H1 (cell line): ENCODE data around the gene DYNC1I1. TPM values are rescaled to one million over a fixed set of nuclear protein-coding genes. Genes with fewer than 3 reads are reported as not detected.

Source experiments
- CTCF ChIA-PET: fragments of 300-600 bp; sonication (Branson Sonifier 250); formaldehyde crosslinking; loops from one replicate; lab custom pipeline; 2021; ENCODE audit not compliant: partially characterized antibody; lab: Charles Lee
- POLR2A ChIA-PET: fragments of 300-600 bp; sonication (Branson Sonifier 250); formaldehyde crosslinking; loops from one replicate; lab custom pipeline; 2021; ENCODE audit warnings: inconsistent platforms; ENCODE audit not compliant: partially characterized antibody; lab: Charles Lee
- DNase-seq, 2 experiments: peaks; one replicate each; pipeline versions ENCODE4 v3.0.0 to v3.0.0-alpha.2; 2010 to 2022; ENCODE audit warnings: low spot score in 2 of 2, low read depth in 1 of 2, mixed read lengths in 1 of 2
- FAIRE-seq: peaks from 2 replicates; lab custom pipeline; 2011; peaks lifted over from hg19 to GRCh38; lab: Jason Lieb, UNC
- H2AFZ ChIP-seq: 2 replicates; pipeline ENCODE4 v1.8.1; 2012; ENCODE audit warnings: low read length, inconsistent platforms
- H2AK5ac ChIP-seq: 2 replicates; pipeline ENCODE4 v1.6.1; 2013; ENCODE audit warnings: low read depth, low read length
- H2BK120ac ChIP-seq: replicated peaks from 2 replicates; pipeline ENCODE3; 2013; ENCODE audit warnings: low read depth, low read length, inconsistent platforms
- H2BK12ac ChIP-seq: 2 replicates; pipeline ENCODE4 v1.6.1; 2013; ENCODE audit warnings: low read depth, low read length
- H2BK15ac ChIP-seq: 2 replicates; pipeline ENCODE4 v1.6.1; 2013; ENCODE audit warnings: low read length
- H2BK20ac ChIP-seq: 2 replicates; pipeline ENCODE4 v1.6.1; 2013; ENCODE audit warnings: low read length
- H2BK5ac ChIP-seq: 2 replicates; pipeline ENCODE4 v1.6.1; 2013; ENCODE audit warnings: low read depth, low read length
- H3K14ac ChIP-seq: 2 replicates; pipeline ENCODE4 v1.6.1; 2013; ENCODE audit warnings: inconsistent platforms; ENCODE audit not compliant: insufficient read length
- H3K18ac ChIP-seq: 2 replicates; pipeline ENCODE4 v1.6.1; 2013; ENCODE audit warnings: low read length; ENCODE audit errors: extremely low read depth
- H3K23ac ChIP-seq: 2 replicates; pipeline ENCODE4 v1.6.1; 2013; ENCODE audit warnings: inconsistent platforms; ENCODE audit not compliant: insufficient read length
- H3K23me2 ChIP-seq: 2 replicates; pipeline ENCODE4 v1.6.1; 2013; ENCODE audit warnings: low read depth, low read length
- H3K27ac ChIP-seq: 2 replicates; pipeline ENCODE4 v1.6.1; 2011; ENCODE audit warnings: low read depth, low read length, inconsistent platforms
- H3K27me3 ChIP-seq, 4 experiments: replicated peaks in 1 of 4; 1 replicate in 1 of 4; 2 replicates in 3 of 4; pipeline versions ENCODE4 v1.6.1 to v1.8.1; 2011 to 2013; ENCODE audit warnings: low read length in 3 of 4, mild to moderate bottlenecking in 3 of 4, inconsistent platforms in 2 of 4, mixed read lengths in 2 of 4, moderate library complexity in 1 of 4; ENCODE audit not compliant: control insufficient read depth in 3 of 4, insufficient read depth in 3 of 4; ENCODE audit errors: extremely low read depth in 1 of 4
- H3K36me3 ChIP-seq, 4 experiments: 2 replicates each; pipeline versions ENCODE4 v1.6.1 to v1.8.1; 2011 to 2013; ENCODE audit warnings: mild to moderate bottlenecking in 4 of 4, low read length in 3 of 4, moderate library complexity in 2 of 4, control low read depth in 1 of 4, inconsistent platforms in 1 of 4; ENCODE audit not compliant: insufficient read depth in 4 of 4, control insufficient read depth in 2 of 4
- H3K4ac ChIP-seq: replicated peaks from 2 replicates; pipeline ENCODE3; 2013; ENCODE audit warnings: low read length, low read depth, mixed read lengths, inconsistent platforms; ENCODE audit not compliant: insufficient read length
- H3K4me1 ChIP-seq, 4 experiments: replicated peaks in 1 of 4; 1 replicate in 1 of 4; 2 replicates in 3 of 4; pipeline versions ENCODE4 v1.6.1 to v1.8.1; 2011 to 2013; ENCODE audit warnings: low read length in 3 of 4, inconsistent platforms in 2 of 4, mixed read lengths in 1 of 4; ENCODE audit not compliant: insufficient read depth in 4 of 4, control insufficient read depth in 3 of 4
- H3K4me2 ChIP-seq, 2 experiments: 2 replicates each; pipeline versions ENCODE4 v1.6.1 to v1.8.1; 2011 to 2013; ENCODE audit warnings: low read depth in 2 of 2, low read length in 2 of 2, control low read depth in 1 of 2, inconsistent platforms in 1 of 2, mild to moderate bottlenecking in 1 of 2; ENCODE audit not compliant: insufficient read depth in 1 of 2
- H3K4me3 ChIP-seq, 4 experiments: fragments of 200-600, 300-600 bp in 1 of 4; sonication (generic), shearing (Covaris generic), sonication (Bioruptor Twin) in 1 of 4; 2 replicates each; pipeline versions ENCODE4 v1.5.1 to v1.8.1; 2011 to 2016; ENCODE audit warnings: low read length in 4 of 4, low read depth in 3 of 4, control low read depth in 2 of 4, inconsistent platforms in 2 of 4, mild to moderate bottlenecking in 2 of 4, mixed read lengths in 1 of 4, moderate library complexity in 1 of 4; ENCODE audit not compliant: insufficient read depth in 2 of 4; ENCODE audit errors: extremely low read depth in 1 of 4
- H3K56ac ChIP-seq: replicated peaks from 2 replicates; pipeline ENCODE3; 2013; ENCODE audit warnings: low read depth, mild to moderate bottlenecking, mixed read lengths, low read length, inconsistent platforms; ENCODE audit not compliant: insufficient read length
- H3K79me1 ChIP-seq: 2 replicates; pipeline ENCODE4 v1.6.1; 2013; ENCODE audit warnings: low read depth, low read length, control low read depth
- H3K79me2 ChIP-seq, 2 experiments: 2 replicates each; pipeline versions ENCODE4 v1.6.1 to v1.8.1; 2012 to 2013; ENCODE audit warnings: low read length in 2 of 2, mild to moderate bottlenecking in 2 of 2, inconsistent platforms in 1 of 2; ENCODE audit not compliant: insufficient read depth in 2 of 2, control insufficient read depth in 1 of 2
- H3K9ac ChIP-seq, 4 experiments: replicated peaks in 1 of 4; 1 replicate in 1 of 4; 2 replicates in 3 of 4; pipeline versions ENCODE4 v1.6.1 to v1.8.1; 2011 to 2013; ENCODE audit warnings: low read depth in 3 of 4, low read length in 3 of 4, control low read depth in 2 of 4, mild to moderate bottlenecking in 2 of 4, moderate library complexity in 2 of 4, inconsistent platforms in 1 of 4; ENCODE audit errors: extremely low read depth in 1 of 4
- H3K9me3 ChIP-seq, 2 experiments: 2 replicates each; pipeline versions ENCODE4 v1.6.1 to v1.8.1; 2012 to 2013; ENCODE audit warnings: mild to moderate bottlenecking in 2 of 2, moderate library complexity in 2 of 2, control low read depth in 1 of 2, inconsistent platforms in 1 of 2, low read depth in 1 of 2, low read length in 1 of 2, mixed read lengths in 1 of 2; ENCODE audit not compliant: insufficient read depth in 2 of 2
- H4K20me1 ChIP-seq, 2 experiments: replicated peaks in 1 of 2; 2 replicates each; pipeline versions ENCODE3 to v1.8.1; 2011 to 2013; ENCODE audit warnings: inconsistent platforms in 2 of 2, low read length in 2 of 2, mild to moderate bottlenecking in 1 of 2; ENCODE audit not compliant: insufficient read depth in 2 of 2, control insufficient read depth in 1 of 2
- H4K5ac ChIP-seq: 2 replicates; pipeline ENCODE4 v1.6.1; 2013; ENCODE audit warnings: low read length, low read depth, mixed read lengths, inconsistent platforms; ENCODE audit not compliant: insufficient read length
- H4K8ac ChIP-seq: 2 replicates; pipeline ENCODE4 v1.8.0; 2013; ENCODE audit warnings: mild to moderate bottlenecking, moderate library complexity, low read length, inconsistent platforms; ENCODE audit not compliant: insufficient read depth; ENCODE audit errors: extremely low read depth
- H4K91ac ChIP-seq: replicated peaks from 2 replicates; pipeline ENCODE3; 2013; ENCODE audit warnings: low read length, mixed read lengths, inconsistent platforms; ENCODE audit not compliant: insufficient read length
- ASH2L ChIP-seq: fragments of 200-600, 300-600 bp; sonication (generic); IDR thresholded peaks from one replicate; pipeline ENCODE4 v1.7.1; 2017; ENCODE audit warnings: low read length
- CEBPB ChIP-seq: IDR thresholded peaks from 2 replicates; pipeline ENCODE4 v1.6.1; 2012; ENCODE audit warnings: low read depth, low read length
- KDM4A ChIP-seq: IDR thresholded peaks from one replicate; pipeline ENCODE4 v1.7.1; 2012; ENCODE audit warnings: low read depth, mild to moderate bottlenecking, moderate library complexity, low read length, inconsistent platforms; ENCODE audit not compliant: severe bottlenecking
- NANOG ChIP-seq: IDR thresholded peaks from 2 replicates; pipeline ENCODE4 v1.6.1; 2011; ENCODE audit warnings: low read length, low read depth, mild to moderate bottlenecking, inconsistent platforms; ENCODE audit not compliant: insufficient read depth, poor library complexity, severe bottlenecking
- RBBP5 ChIP-seq: IDR thresholded peaks from 2 replicates; pipeline ENCODE4 v1.7.1; 2012; ENCODE audit warnings: low read depth, mild to moderate bottlenecking, inconsistent platforms, low read length, moderate library complexity, borderline replicate concordance
- SRF ChIP-seq: IDR thresholded peaks from 2 replicates; pipeline ENCODE4 v1.6.1; 2011; ENCODE audit warnings: mild to moderate bottlenecking, low read depth, low read length, moderate library complexity
- TAF1 ChIP-seq: IDR thresholded peaks from 2 replicates; pipeline ENCODE4 v1.6.1; 2011; ENCODE audit warnings: mild to moderate bottlenecking, low read depth, low read length
- WGBS, 2 experiments: shearing (Covaris generic) in 1 of 2; methylation state at CpG; one replicate each; pipeline versions ENCODE4 v1.1.6 to v1.1.7; 2013 to 2015; ENCODE audit warnings: low lambda C conversion rate in 2 of 2, mixed read lengths in 2 of 2, inconsistent platforms in 1 of 2, low coverage in 1 of 2, missing lambda C conversion rate in 1 of 2; ENCODE audit not compliant: insufficient replicate concordance in 2 of 2, insufficient coverage in 1 of 2, insufficient read length in 1 of 2; ENCODE audit errors: extremely low coverage in 1 of 2, missing lambda C conversion rate in 1 of 2; 5-methylcytosine and 5-hydroxymethylcytosine counted together
- polyA plus RNA-seq, 7 experiments: library from polyadenylated mRNA; depleted of rRNA in 3 of 7; stranded (reverse) in 5 of 7; unstranded in 2 of 7; fragments of >200 nt in 5 of 7; fragments of 200-250 nt in 2 of 7; gene quantifications; 1 replicate in 5 of 7; 2 replicates in 1 of 7; 4 replicates in 1 of 7; pipeline versions ENCODE4 v1.2.1 to v1.2.3, GENCODE V29; 2011 to 2013; ENCODE audit warnings: missing spikeins in 2 of 7, mixed read lengths in 2 of 7
- total RNA-seq: library from RNA; stranded (reverse); fragmentation: NEBNext Ultra II Directional; extraction: Animal tissue kit (Norgen Biotek cat#: 25700); gene quantifications from 2 replicates; pipeline ENCODE4 v1.2.1, GENCODE V29; 2021

The DYNC1I1 gene
- total and polyA plus RNA-seq, 2 of the 8 experiments (the other 6 are each of a cell fraction or from before 2014, with no cell fraction given), result 0.45 to 0.58 TPM

GRCh38 chr7:96120445-96121225 is 348.3 kb downstream of the DYNC1I1 start:
- Histone ChIP-seq H3K9ac (no peak overlapping the region), H3K4me2 (no peak overlapping the region), H2BK15ac (no peak overlapping the region), H3K23me2 (no peaks in the 10 kb centered on the region), H3K4ac (no peak overlapping the region), H3K9me3 (no peaks in the 10 kb centered on the region), H4K20me1 (peaks cover 0 to 1% of the 10 kb centered on the region in 2 experiments), H3K4me3 (no peak overlapping the region), H3K23ac (no peak overlapping the region), H2AFZ (no peak overlapping the region), H3K18ac (no peak overlapping the region), H2BK120ac (no peak overlapping the region), H4K8ac (no peak overlapping the region), H4K5ac (no peak overlapping the region), H3K14ac (no peak overlapping the region), H3K36me3 (peaks cover 0 to 10% (median 3%) of the 10 kb centered on the region in 4 experiments; a peak in 3 of 8 replicates), H4K91ac (no peak overlapping the region), H2AK5ac (no peak overlapping the region), H2BK12ac (no peak overlapping the region), H2BK20ac (no peak overlapping the region), H3K79me1 (no peaks in the 10 kb centered on the region), H3K4me1 (peaks cover 0 to 6% (median 0%) of the 10 kb centered on the region in 4 experiments; a peak in 3 of 7 replicates), H3K27ac (no peak overlapping the region), H3K56ac (no peak overlapping the region), H3K79me2 (no peaks in the 10 kb centered on the region), H3K27me3 (no peaks in the 10 kb centered on the region; a peak in 1 of 7 replicates), H2BK5ac (no peak overlapping the region)
- no peak for FAIRE-seq
- POLR2A ChIA-PET, result no interaction called here
- no peak for DNase-seq
- CTCF ChIA-PET, result interaction anchor here (1.1 kb wide), 1 partner anchor 25 kb away, joined by 3 read pairs; no protein-coding TSS in a partner anchor
- WGBS, 2 experiments, result 94% methylated on average over 2 of the region's 2 CpGs; no CpG with 5 or more reads in 1 of the 2 experiments
- TF ChIP-seq TAF1, result no peak
- TF ChIP-seq KDM4A, result no peak
- TF ChIP-seq ASH2L, result no peak
- no peak for TF ChIP-seq CEBPB
- TF ChIP-seq NANOG, result no peak
- no peak for TF ChIP-seq SRF
- TF ChIP-seq RBBP5, result no peak
